GM23338 (cell line): ENCODE data around the gene PIGV. TPM values are rescaled to one million over a fixed set of nuclear protein-coding genes. Genes with fewer than 3 reads are reported as not detected.

Experiments
- ATAC-seq: fragments of 200-7000 bp; cut with Tn5 transposase; 3 replicates; pipeline ENCODE4 v1.9.1; 2020
- DNase-seq: peaks from one replicate; pipeline ENCODE4 v3.0.0-alpha.2; 2015; ENCODE audit warnings: low spot score
- H2AFZ ChIP-seq: fragments of 200-600 bp; sonication (generic); 2 replicates; pipeline ENCODE4 v1.8.0; 2016; ENCODE audit warnings: antibody characterized with exemption, mild to moderate bottlenecking, moderate library complexity
- H3F3A ChIP-seq: fragments of 200-600 bp; sonication (generic); replicated peaks from 2 replicates; pipeline ENCODE4 v1.8.0; 2017; ENCODE audit warnings: antibody characterized with exemption, mixed run types, low read depth
- H3K27ac ChIP-seq: fragments of 200-600 bp; sonication (generic); 2 replicates; pipeline ENCODE4 v1.6.1; 2016; ENCODE audit warnings: low read depth
- H3K27me3 ChIP-seq: fragments of 200-600 bp; sonication (generic); 2 replicates; pipeline ENCODE4 v1.8.0; 2016; ENCODE audit warnings: mild to moderate bottlenecking, mixed run types, moderate library complexity; ENCODE audit not compliant: insufficient read depth
- H3K36me3 ChIP-seq: fragments of 200-600 bp; sonication (generic); 2 replicates; pipeline ENCODE4 v1.8.0; 2016; ENCODE audit warnings: mild to moderate bottlenecking; ENCODE audit not compliant: insufficient read depth
- H3K4me1 ChIP-seq: fragments of 200-600 bp; sonication (generic); 2 replicates; pipeline ENCODE4 v1.8.0; 2016; ENCODE audit warnings: mild to moderate bottlenecking, moderate library complexity; ENCODE audit not compliant: insufficient read depth
- H3K4me2 ChIP-seq: fragments of 200-600 bp; sonication (generic); 2 replicates; pipeline ENCODE4 v1.7.1; 2017; ENCODE audit warnings: mixed run types
- H3K4me3 ChIP-seq: fragments of 200-600 bp; sonication (generic); 2 replicates; pipeline ENCODE4 v1.6.1; 2016; ENCODE audit warnings: mixed run types
- H3K79me2 ChIP-seq: fragments of 200-600 bp; sonication (generic); replicated peaks from 2 replicates; pipeline ENCODE4 v1.8.0; 2017; ENCODE audit warnings: mild to moderate bottlenecking; ENCODE audit not compliant: insufficient read depth
- H3K9me2 ChIP-seq: fragments of 200-600 bp; sonication (generic); 2 replicates; pipeline ENCODE4 v1.8.0; 2017; ENCODE audit not compliant: insufficient read depth
- H4K20me1 ChIP-seq: fragments of 200-600 bp; sonication (generic); replicated peaks from 2 replicates; pipeline ENCODE4 v1.8.0; 2017; ENCODE audit warnings: mild to moderate bottlenecking; ENCODE audit not compliant: insufficient read depth
- H3K27ac Mint-ChIP-seq: 2 replicates; pipeline ENCODE4 v1.8.0; 2020; ENCODE audit warnings: inconsistent platforms, mild to moderate bottlenecking, moderate library complexity, mixed read lengths
- H3K27me3 Mint-ChIP-seq: 3 replicates; pipeline ENCODE4 v1.8.0; 2022; ENCODE audit warnings: low read depth, mild to moderate bottlenecking, moderate library complexity, mixed read lengths, inconsistent platforms; ENCODE audit not compliant: insufficient read depth, poor library complexity
- H3K36me3 Mint-ChIP-seq: 3 replicates; pipeline ENCODE4 v1.8.0; 2021; ENCODE audit warnings: low read depth, mild to moderate bottlenecking, inconsistent platforms, moderate library complexity, mixed read lengths
- H3K4me1 Mint-ChIP-seq: 3 replicates; pipeline ENCODE4 v1.8.0; 2020; ENCODE audit warnings: mild to moderate bottlenecking, inconsistent platforms, mixed read lengths
- H3K4me3 Mint-ChIP-seq: 3 replicates; pipeline ENCODE4 v1.8.0; 2021; ENCODE audit warnings: moderate library complexity, mild to moderate bottlenecking, inconsistent platforms, mixed read lengths
- H3K9me3 Mint-ChIP-seq: 3 replicates; pipeline ENCODE4 v1.8.0; 2020; ENCODE audit warnings: moderate library complexity, mild to moderate bottlenecking, inconsistent platforms, mixed read lengths
- CREB1 ChIP-seq: fragments of 250-450 bp; sonication (Bioruptor Pico); IDR thresholded peaks from 2 replicates; pipeline ENCODE4 v1.5.0; 2020; ENCODE audit warnings: low read depth, mild to moderate bottlenecking, moderate library complexity
- CTCF ChIP-seq, 2 experiments: fragments of 200-600 bp in 1 of 2; sonication (generic) in 1 of 2; conservative IDR thresholded peaks; 2 replicates each; pipeline versions ENCODE4 v1.5.1 to v1.6.1; 2016 to 2017; ENCODE audit warnings: antibody characterized with exemption in 2 of 2, low read depth in 2 of 2, mild to moderate bottlenecking in 2 of 2, moderate library complexity in 1 of 2
- EZH2 ChIP-seq: fragments of 200-600 bp; sonication (generic); IDR thresholded peaks from one replicate; pipeline ENCODE4 v1.8.0; 2017; ENCODE audit warnings: antibody characterized with exemption, mild to moderate bottlenecking, low read depth; ENCODE audit not compliant: unreplicated experiment
- EZH2phosphoT487 ChIP-seq: fragments of 200-600 bp; sonication (generic); IDR thresholded peaks from one replicate; pipeline ENCODE4 v1.8.1; 2018; ENCODE audit warnings: antibody characterized with exemption; ENCODE audit not compliant: unreplicated experiment
- JUNB ChIP-seq: IDR thresholded peaks from one replicate; pipeline ENCODE4 v1.6.1; 2016; ENCODE audit warnings: antibody characterized with exemption; ENCODE audit not compliant: unreplicated experiment
- NANOG ChIP-seq: IDR thresholded peaks from 2 replicates; pipeline ENCODE4 v1.6.1; 2016; ENCODE audit warnings: antibody characterized with exemption, borderline replicate concordance
- POLR2AphosphoS5 ChIP-seq: IDR thresholded peaks from 2 replicates; pipeline ENCODE4 v1.6.1; 2016; ENCODE audit warnings: antibody characterized with exemption, low read depth
- REST ChIP-seq: IDR thresholded peaks from one replicate; pipeline ENCODE4 v1.6.1; 2018; ENCODE audit warnings: antibody characterized with exemption; ENCODE audit not compliant: unreplicated experiment
- STAT1 ChIP-seq: IDR thresholded peaks from one replicate; pipeline ENCODE4 v1.6.1; 2016; ENCODE audit warnings: antibody characterized with exemption; ENCODE audit not compliant: unreplicated experiment
- ZNF114 ChIP-seq: fragments of 250-450 bp; sonication (Bioruptor Pico); IDR thresholded peaks from 2 replicates; pipeline ENCODE4 v1.5.0; 2020; ENCODE audit warnings: mild to moderate bottlenecking, moderate library complexity
- ZNF331 ChIP-seq: fragments of 250-450 bp; sonication (Bioruptor Pico); IDR thresholded peaks from 2 replicates; pipeline ENCODE4 v1.5.0; 2020; ENCODE audit warnings: low read depth, mild to moderate bottlenecking, moderate library complexity
- polyA plus RNA-seq: library from polyadenylated mRNA; unstranded; fragments of >200 nt; fragmentation: Nextera tagmentation; extraction: Ambion mirVana; gene quantifications from 2 replicates; pipeline ENCODE4 v1.2.1, GENCODE V29; 2016
- total RNA-seq: library from RNA; depleted of rRNA; stranded (reverse); fragments of >200 nt; shearing (Covaris generic); gene quantifications from 2 replicates; pipeline ENCODE4 v1.2.3, GENCODE V29; 2014
- TF ChIP-seq, protein P1 (sequence below): IDR thresholded peaks from 2 replicates; pipeline ENCODE4 v1.6.1; 2016; ENCODE audit warnings: antibody characterized with exemption
- TF ChIP-seq, protein P2 (sequence below): fragments of 250-450 bp; sonication (Bioruptor Pico); IDR thresholded peaks from 2 replicates; pipeline ENCODE4 v1.5.0; 2020; ENCODE audit warnings: mild to moderate bottlenecking, moderate library complexity

PIGV gene
- total and polyA plus RNA-seq, 2 experiments from 2014 or later = 4.5 to 12.6 TPM

DNA sequence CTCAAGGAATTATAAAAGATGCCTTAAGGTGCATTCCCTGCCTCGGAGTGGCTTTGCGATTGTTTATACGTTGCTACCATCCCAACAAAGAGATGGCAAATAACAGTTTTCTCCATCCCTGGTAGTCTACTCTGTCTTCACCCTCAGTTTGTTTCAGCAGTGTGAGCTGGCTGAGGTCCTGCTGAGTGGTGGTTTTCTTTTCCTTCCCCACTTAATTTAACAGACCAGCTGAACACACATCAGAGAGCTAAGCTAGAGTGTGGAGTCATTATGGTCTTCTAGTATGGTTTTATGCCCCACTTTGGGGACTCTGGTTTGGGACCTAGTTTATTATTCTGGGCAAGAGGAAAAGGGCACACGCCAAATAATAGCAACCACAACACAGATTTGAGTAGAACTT is 2.2 kb downstream of the PIGV start:
- TF ChIP-seq NANOG (no peak), ZNF114 (CRISPR knock-in tag) (no peak), CTCF (conservative IDR thresholded peaks at IDR 0.05; ENCODE audit: low read depth in 2 of 2) (no peak), EZH2 (no peak), JUNB (no peak), ZNF331 (CRISPR knock-in tag) (no peak), STAT1 (no peak), EZH2phosphoT487 (no peak), POLR2AphosphoS5 (no peak), CREB1 (CRISPR knock-in tag) (no peak), REST (no peak)
- TF ChIP-seq, protein P1, sequence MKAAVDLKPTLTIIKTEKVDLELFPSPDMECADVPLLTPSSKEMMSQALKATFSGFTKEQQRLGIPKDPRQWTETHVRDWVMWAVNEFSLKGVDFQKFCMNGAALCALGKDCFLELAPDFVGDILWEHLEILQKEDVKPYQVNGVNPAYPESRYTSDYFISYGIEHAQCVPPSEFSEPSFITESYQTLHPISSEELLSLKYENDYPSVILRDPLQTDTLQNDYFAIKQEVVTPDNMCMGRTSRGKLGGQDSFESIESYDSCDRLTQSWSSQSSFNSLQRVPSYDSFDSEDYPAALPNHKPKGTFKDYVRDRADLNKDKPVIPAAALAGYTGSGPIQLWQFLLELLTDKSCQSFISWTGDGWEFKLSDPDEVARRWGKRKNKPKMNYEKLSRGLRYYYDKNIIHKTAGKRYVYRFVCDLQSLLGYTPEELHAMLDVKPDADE = no peak
- TF ChIP-seq, protein P2, sequence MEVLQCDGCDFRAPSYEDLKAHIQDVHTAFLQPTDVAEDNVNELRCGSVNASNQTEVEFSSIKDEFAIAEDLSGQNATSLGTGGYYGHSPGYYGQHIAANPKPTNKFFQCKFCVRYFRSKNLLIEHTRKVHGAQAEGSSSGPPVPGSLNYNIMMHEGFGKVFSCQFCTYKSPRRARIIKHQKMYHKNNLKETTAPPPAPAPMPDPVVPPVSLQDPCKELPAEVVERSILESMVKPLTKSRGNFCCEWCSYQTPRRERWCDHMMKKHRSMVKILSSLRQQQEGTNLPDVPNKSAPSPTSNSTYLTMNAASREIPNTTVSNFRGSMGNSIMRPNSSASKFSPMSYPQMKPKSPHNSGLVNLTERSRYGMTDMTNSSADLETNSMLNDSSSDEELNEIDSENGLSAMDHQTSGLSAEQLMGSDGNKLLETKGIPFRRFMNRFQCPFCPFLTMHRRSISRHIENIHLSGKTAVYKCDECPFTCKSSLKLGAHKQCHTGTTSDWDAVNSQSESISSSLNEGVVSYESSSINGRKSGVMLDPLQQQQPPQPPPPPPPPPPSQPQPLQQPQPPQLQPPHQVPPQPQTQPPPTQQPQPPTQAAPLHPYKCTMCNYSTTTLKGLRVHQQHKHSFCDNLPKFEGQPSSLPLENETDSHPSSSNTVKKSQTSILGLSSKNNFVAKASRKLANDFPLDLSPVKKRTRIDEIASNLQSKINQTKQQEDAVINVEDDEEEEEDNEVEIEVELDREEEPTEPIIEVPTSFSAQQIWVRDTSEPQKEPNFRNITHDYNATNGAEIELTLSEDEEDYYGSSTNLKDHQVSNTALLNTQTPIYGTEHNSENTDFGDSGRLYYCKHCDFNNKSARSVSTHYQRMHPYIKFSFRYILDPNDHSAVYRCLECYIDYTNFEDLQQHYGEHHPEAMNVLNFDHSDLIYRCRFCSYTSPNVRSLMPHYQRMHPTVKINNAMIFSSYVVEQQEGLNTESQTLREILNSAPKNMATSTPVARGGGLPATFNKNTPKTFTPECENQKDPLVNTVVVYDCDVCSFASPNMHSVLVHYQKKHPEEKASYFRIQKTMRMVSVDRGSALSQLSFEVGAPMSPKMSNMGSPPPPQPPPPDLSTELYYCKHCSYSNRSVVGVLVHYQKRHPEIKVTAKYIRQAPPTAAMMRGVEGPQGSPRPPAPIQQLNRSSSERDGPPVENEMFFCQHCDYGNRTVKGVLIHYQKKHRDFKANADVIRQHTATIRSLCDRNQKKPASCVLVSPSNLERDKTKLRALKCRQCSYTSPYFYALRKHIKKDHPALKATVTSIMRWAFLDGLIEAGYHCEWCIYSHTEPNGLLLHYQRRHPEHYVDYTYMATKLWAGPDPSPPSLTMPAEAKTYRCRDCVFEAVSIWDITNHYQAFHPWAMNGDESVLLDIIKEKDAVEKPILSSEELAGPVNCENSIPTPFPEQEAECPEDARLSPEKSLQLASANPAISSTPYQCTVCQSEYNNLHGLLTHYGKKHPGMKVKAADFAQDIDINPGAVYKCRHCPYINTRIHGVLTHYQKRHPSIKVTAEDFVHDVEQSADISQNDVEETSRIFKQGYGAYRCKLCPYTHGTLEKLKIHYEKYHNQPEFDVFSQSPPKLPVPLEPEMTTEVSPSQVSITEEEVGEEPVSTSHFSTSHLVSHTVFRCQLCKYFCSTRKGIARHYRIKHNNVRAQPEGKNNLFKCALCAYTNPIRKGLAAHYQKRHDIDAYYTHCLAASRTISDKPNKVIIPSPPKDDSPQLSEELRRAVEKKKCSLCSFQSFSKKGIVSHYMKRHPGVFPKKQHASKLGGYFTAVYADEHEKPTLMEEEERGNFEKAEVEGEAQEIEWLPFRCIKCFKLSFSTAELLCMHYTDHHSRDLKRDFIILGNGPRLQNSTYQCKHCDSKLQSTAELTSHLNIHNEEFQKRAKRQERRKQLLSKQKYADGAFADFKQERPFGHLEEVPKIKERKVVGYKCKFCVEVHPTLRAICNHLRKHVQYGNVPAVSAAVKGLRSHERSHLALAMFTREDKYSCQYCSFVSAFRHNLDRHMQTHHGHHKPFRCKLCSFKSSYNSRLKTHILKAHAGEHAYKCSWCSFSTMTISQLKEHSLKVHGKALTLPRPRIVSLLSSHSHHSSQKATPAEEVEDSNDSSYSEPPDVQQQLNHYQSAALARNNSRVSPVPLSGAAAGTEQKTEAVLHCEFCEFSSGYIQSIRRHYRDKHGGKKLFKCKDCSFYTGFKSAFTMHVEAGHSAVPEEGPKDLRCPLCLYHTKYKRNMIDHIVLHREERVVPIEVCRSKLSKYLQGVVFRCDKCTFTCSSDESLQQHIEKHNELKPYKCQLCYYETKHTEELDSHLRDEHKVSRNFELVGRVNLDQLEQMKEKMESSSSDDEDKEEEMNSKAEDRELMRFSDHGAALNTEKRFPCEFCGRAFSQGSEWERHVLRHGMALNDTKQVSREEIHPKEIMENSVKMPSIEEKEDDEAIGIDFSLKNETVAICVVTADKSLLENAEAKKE = no peak
- Histone ChIP-seq H3K4me1 (peaks cover 26% of the 10 kb centered on the region), H3K9me2 (no peaks in the 10 kb centered on the region), H2AFZ (no peak overlapping the region), H3K27ac (no peak overlapping the region), H3K36me3 (no peaks in the 10 kb centered on the region), H4K20me1 (peaks cover 4% of the 10 kb centered on the region), H3F3A (peaks cover 13% of the 10 kb centered on the region; the same call in 1 of the 2 replicates), H3K4me3 (no peak overlapping the region), H3K4me2 (no peak overlapping the region), H3K27me3 (no peaks in the 10 kb centered on the region), H3K79me2 (no peaks in the 10 kb centered on the region)
- peaks cover 14% of the 10 kb centered on the region for H3K27me3 Mint-ChIP-seq
- H3K9me3 Mint-ChIP-seq = no peaks in the 10 kb centered on the region; the same call in 1 of the 3 replicates
- no peak overlapping the region for H3K4me3 Mint-ChIP-seq
- peaks cover 7% of the 10 kb centered on the region; the same call in 2 of the 3 replicates for H3K36me3 Mint-ChIP-seq
- peaks cover 29% of the 10 kb centered on the region for H3K4me1 Mint-ChIP-seq
- ATAC-seq (no peak), DNase-seq (no peak)
- H3K27ac Mint-ChIP-seq = no peak overlapping the region
